ENCODE measurements around the gene MYH9. TPM values are rescaled to one million over a fixed set of nuclear protein-coding genes. Genes with fewer than 3 reads are reported as not detected.

The MYH9 gene
- total RNA-seq, 1 experiment from 2014 or later: 258 TPM

DNA sequence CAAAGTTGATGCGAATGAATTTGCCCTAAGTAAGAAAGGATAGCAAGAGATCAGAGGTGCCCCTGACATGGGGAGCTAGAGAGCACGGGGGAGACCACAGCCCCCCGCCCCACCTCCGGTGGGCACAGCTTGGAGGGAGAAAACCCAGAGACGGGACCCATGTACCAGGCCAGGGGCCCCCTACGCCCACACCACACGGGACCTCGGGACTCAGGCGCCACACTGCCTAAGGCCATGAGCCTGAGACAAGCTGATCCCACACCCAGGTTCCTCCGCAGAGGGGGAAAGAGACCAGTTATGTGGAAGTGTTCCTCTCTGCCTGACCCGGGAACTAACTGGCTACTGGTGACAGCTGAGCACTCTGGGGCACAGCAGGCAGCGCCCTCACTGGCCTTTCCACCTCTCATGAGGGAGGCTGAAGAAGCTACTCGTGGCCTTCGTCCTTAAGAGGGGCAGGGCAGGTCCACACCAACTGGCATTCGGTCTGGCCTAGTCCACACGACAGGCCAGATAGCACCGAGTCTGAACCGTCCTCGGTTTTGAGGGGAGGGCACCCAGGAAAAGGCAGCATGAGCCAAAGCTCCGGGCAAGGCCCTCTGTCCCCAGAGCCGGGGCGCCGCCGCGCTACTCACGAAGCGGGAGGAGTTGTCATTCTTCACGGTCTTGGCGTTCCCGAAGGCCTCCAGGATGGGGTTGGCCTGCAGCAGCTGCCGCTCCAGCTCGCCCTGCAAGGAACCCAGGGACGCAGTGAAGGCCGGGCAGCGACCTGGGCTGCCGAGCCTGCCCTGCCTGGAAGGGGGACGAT is 65.8 kb downstream of the MYH9 start:
- TF ChIP-seq CTCF (IDR thresholded peaks at IDR 0.05 in 2 of 3, conservative IDR thresholded peaks at IDR 0.05 in 1 of 3; ENCODE audit: borderline replicate concordance in 1 of 3, insufficient read depth in 1 of 3, low read depth in 2 of 3, low read length in 2 of 3) (no peak), EZH2 (IDR thresholded peaks at IDR 0.05) (no peak), EZH2phosphoT487 (IDR thresholded peaks at IDR 0.05; ENCODE audit: borderline replicate concordance) (no peak), POLR2AphosphoS5 (IDR thresholded peaks at IDR 0.05; ENCODE audit: low read depth, low read length) (no peak), EGR1 (IDR thresholded peaks at IDR 0.05; ENCODE audit: low read depth) (no peak), CEBPB (IDR thresholded peaks at IDR 0.05; ENCODE audit: low read depth) (no peak), SRF (IDR thresholded peaks at IDR 0.05; ENCODE audit: low read depth) (no peak), ZNF274 (IDR thresholded peaks at IDR 0.05; ENCODE audit: low read depth, low read length) (no peak), YY1 (IDR thresholded peaks at IDR 0.05; ENCODE audit: extremely low read depth, insufficient replicate concordance, low read depth, low read length) (no peak), ZBTB33 (IDR thresholded peaks at IDR 0.05; ENCODE audit: extremely low read depth, insufficient replicate concordance, low read length) (no peak), RAD21 (IDR thresholded peaks at IDR 0.05; ENCODE audit: low read depth) (no peak), FOSL1 (IDR thresholded peaks at IDR 0.05; ENCODE audit: low read depth) (no peak), JUND (IDR thresholded peaks at IDR 0.05) (no peak), POLR2A (IDR thresholded peaks at IDR 0.05; ENCODE audit: borderline replicate concordance, extremely low read depth, insufficient read depth, insufficient read length) (no peak)
- TF ChIP-seq, protein P1, sequence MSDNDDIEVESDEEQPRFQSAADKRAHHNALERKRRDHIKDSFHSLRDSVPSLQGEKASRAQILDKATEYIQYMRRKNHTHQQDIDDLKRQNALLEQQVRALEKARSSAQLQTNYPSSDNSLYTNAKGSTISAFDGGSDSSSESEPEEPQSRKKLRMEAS (IDR thresholded peaks at IDR 0.05): no peak
- TF ChIP-seq, protein P2, sequence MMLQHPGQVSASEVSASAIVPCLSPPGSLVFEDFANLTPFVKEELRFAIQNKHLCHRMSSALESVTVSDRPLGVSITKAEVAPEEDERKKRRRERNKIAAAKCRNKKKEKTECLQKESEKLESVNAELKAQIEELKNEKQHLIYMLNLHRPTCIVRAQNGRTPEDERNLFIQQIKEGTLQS (IDR thresholded peaks at IDR 0.05): no peak
- intact Hi-C loops (cut with micrococcal nuclease): no loop called here
- Histone ChIP-seq H3K9me2 (ENCODE audit: insufficient read depth) (no peaks in the 10 kb centered on the region), H4K20me1 (ENCODE audit: insufficient read depth) (no peaks in the 10 kb centered on the region), H3K4me2 (ENCODE audit: low read length) (no peak overlapping the region), H3K4me1 (ENCODE audit: control insufficient read depth in 1 of 2, insufficient read depth in 2 of 2, low read length in 2 of 2) (peaks cover 0 to 4% of the 10 kb centered on the region in 2 experiments; a peak in 1 of 4 replicates), H3K4me3 (replicated peaks in 1 of 2; ENCODE audit: low read depth in 1 of 2, low read length in 2 of 2) (no peak overlapping the region), H3K27ac (ENCODE audit: low read depth, low read length) (no peak overlapping the region), H3K79me2 (ENCODE audit: insufficient read depth, low read length) (peaks cover 56% of the 10 kb centered on the region; the same call in 1 of the 2 replicates), H3K27me3 (ENCODE audit: insufficient read depth, low read length) (no peaks in the 10 kb centered on the region), H3K9ac (ENCODE audit: low read length) (no peak overlapping the region), H3K9me3 (ENCODE audit: control insufficient read depth in 1 of 2, insufficient read depth in 1 of 2, low read depth in 1 of 2, low read length in 2 of 2) (no peaks in the 10 kb centered on the region), H2AFZ (ENCODE audit: low read depth, low read length, poor library complexity, severe bottlenecking) (no peak overlapping the region), H3K36me3 (ENCODE audit: control insufficient read depth in 1 of 2, insufficient read depth in 2 of 2, low read length in 2 of 2) (peaks cover 65 to 90% of the 10 kb centered on the region in 2 experiments)
- DNase-seq (ENCODE audit: low read depth, low spot score) (no peak), ATAC-seq (no peak)
- ChIA-PET CTCF (no interaction called here), POLR2A (interaction anchor here (0.5 kb wide), 1 partner anchor 10 kb away, joined by 3 read pairs; no protein-coding TSS in a partner anchor), RAD21 (ENCODE audit: low non-redundant PET in 1 of 2, low total read pairs in 2 of 2, uncharacterized antibody in 2 of 2, unreplicated experiment in 2 of 2) (interaction anchor here in 1 of 2 experiments (1.2 kb wide), 1 partner anchor 148 kb away, joined by 3 read pairs; no protein-coding TSS in a partner anchor)
- BruUV-seq (replicated peaks): no TSS peak

Measured in HCT116 (cell line).